Sigmoid colon (tissue), 4 donors: ENCODE results near the gene PARD3.

ENCODE experiments used
- POLR2A ChIP-seq, 2 donors: fragments of 450-650 bp; IDR thresholded peaks; one replicate each; pipeline ENCODE4 v1.6.1; 2016; ENCODE audit warnings: antibody characterized with exemption in 2 of 2, mild to moderate bottlenecking in 2 of 2, moderate library complexity in 2 of 2
- POLR2AphosphoS5 ChIP-seq, 4 donors: sonication (generic); formaldehyde crosslinking; IDR thresholded peaks; one replicate each; pipeline ENCODE4 v1.6.1; 2017; ENCODE audit warnings: antibody characterized with exemption in 4 of 4
- TF ChIP-seq, protein P1 (sequence below), 4 experiments: fragments of 450-650 bp in 3 of 4; fragments of 200-600 bp in 1 of 4; IDR thresholded peaks; one replicate each; pipeline ENCODE4 v1.5.1; 2016 to 2019; ENCODE audit warnings: antibody characterized with exemption in 4 of 4, mild to moderate bottlenecking in 3 of 4, moderate library complexity in 2 of 4

DNA sequence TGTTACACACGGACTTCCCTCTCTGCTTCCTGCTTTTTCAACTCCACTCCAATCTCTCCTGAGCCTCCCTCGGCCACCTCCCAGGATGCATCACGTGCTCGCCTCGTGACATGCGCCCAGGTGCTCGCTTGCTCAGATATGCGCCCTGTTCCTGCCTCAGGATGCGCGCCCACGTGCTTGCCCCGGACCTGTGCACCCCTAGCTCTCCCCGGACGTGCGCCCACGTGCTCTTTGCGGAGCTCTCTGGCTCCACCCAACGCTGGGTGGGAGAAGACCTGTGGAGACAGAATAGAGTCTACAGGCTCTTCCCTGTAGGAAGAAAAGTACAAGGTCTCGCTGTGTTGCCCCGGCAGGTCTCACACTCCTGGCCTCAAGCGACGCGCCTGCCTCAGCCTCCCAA lies 23.1 kb downstream of the PARD3 start:
- no peak for TF ChIP-seq POLR2A (IDR thresholded peaks at IDR 0.05)
- TF ChIP-seq, protein P1, sequence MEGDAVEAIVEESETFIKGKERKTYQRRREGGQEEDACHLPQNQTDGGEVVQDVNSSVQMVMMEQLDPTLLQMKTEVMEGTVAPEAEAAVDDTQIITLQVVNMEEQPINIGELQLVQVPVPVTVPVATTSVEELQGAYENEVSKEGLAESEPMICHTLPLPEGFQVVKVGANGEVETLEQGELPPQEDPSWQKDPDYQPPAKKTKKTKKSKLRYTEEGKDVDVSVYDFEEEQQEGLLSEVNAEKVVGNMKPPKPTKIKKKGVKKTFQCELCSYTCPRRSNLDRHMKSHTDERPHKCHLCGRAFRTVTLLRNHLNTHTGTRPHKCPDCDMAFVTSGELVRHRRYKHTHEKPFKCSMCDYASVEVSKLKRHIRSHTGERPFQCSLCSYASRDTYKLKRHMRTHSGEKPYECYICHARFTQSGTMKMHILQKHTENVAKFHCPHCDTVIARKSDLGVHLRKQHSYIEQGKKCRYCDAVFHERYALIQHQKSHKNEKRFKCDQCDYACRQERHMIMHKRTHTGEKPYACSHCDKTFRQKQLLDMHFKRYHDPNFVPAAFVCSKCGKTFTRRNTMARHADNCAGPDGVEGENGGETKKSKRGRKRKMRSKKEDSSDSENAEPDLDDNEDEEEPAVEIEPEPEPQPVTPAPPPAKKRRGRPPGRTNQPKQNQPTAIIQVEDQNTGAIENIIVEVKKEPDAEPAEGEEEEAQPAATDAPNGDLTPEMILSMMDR (IDR thresholded peaks at IDR 0.05) = no peak
- TF ChIP-seq POLR2AphosphoS5 (IDR thresholded peaks at IDR 0.05) = no peak
